PC-9 (cell line): ENCODE results near the gene ATP5ME.

Source experiments
- EZH2 ChIP-seq: fragments of 200-600 bp; sonication (generic); IDR thresholded peaks from 2 replicates; pipeline ENCODE4 v1.8.0; 2017; ENCODE audit warnings: antibody characterized with exemption, low read depth
- TF ChIP-seq, protein P1 (sequence below): fragments of 200-600 bp; sonication (generic); conservative IDR thresholded peaks from 2 replicates; pipeline ENCODE4 v1.6.1; 2017; ENCODE audit warnings: mixed run types, antibody characterized with exemption, mild to moderate bottlenecking, moderate library complexity

DNA sequence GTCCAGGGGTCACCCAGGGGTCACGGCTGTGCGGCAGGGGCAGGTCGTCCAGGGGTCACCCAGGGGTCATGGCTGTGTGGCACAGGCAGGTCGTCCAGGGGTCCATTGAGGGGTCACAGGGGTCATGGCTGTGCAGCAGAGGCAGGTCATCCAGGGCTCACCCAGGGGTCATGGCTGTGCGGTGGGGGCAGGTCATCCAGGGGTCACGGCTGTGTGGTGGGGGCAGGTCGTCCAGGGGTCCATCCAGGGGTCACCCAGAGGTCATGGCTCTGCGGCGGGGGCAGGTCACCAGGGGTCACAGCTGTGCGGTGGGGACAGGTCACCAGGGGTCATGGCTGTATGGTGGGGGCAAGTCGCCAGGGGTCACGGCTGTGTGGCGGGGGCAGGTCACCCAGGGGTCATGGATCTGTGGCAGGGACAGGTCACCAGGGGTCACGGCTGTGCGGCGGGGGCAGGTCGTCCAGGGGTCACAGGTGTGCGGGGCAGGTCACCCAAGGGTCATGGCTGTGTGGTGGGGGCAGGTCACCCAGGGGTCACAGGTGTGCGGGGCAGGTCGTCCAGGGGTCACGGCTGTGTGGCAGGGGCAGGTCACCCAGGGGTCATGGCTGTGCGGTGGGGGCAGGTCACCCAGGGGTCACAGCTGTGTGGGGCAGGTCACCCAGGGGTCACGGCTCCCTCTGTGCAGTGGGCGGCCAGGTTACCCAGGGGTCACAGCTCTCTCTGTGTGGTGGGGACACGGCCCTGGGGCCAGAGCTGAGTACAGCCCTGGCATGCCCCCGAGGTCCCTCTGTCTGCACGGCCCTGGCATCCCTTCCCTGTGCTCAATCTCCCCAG lies 16.0 kb downstream of the ATP5ME start:
- TF ChIP-seq, protein P1, sequence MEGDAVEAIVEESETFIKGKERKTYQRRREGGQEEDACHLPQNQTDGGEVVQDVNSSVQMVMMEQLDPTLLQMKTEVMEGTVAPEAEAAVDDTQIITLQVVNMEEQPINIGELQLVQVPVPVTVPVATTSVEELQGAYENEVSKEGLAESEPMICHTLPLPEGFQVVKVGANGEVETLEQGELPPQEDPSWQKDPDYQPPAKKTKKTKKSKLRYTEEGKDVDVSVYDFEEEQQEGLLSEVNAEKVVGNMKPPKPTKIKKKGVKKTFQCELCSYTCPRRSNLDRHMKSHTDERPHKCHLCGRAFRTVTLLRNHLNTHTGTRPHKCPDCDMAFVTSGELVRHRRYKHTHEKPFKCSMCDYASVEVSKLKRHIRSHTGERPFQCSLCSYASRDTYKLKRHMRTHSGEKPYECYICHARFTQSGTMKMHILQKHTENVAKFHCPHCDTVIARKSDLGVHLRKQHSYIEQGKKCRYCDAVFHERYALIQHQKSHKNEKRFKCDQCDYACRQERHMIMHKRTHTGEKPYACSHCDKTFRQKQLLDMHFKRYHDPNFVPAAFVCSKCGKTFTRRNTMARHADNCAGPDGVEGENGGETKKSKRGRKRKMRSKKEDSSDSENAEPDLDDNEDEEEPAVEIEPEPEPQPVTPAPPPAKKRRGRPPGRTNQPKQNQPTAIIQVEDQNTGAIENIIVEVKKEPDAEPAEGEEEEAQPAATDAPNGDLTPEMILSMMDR: no peak
- no peak for TF ChIP-seq EZH2
